Neural progenitor cell (in vitro differentiated cells): ENCODE results near the gene RPAP2.

Experiments used
- CTCF ChIP-seq: fragments of 200-600 bp; sonication (generic); IDR thresholded peaks from 2 replicates; pipeline ENCODE4 v1.5.1; 2017; ENCODE audit warnings: antibody characterized with exemption, mild to moderate bottlenecking
- EZH2 ChIP-seq: fragments of 200-600 bp; sonication (generic); IDR thresholded peaks from 2 replicates; pipeline ENCODE4 v1.6.1; 2017; ENCODE audit warnings: antibody characterized with exemption, mild to moderate bottlenecking, moderate library complexity

- peak; percentile 76 for TF ChIP-seq CTCF
- no peak for TF ChIP-seq EZH2
Observed at GRCh38 chr1:92291372-92291999, 7.4 kb upstream of the RPAP2 start.
